ACHN (cell line): Measurements from ENCODE around the gene PLPPR3.

Experiments
- DNase-seq: peaks from one replicate; pipeline ENCODE4 v3.0.0-alpha.2; 2015
- in situ Hi-C: cut with HindIII; loops from 2 replicates; pipeline ENCODE4 v1.10.0; 2017; ENCODE audit warnings: low sequenced_read_pairs, low pct_ligation_motif_present, low pct_unique_long_range_greater_than_20kb

Gene PLPPR3

DNA sequence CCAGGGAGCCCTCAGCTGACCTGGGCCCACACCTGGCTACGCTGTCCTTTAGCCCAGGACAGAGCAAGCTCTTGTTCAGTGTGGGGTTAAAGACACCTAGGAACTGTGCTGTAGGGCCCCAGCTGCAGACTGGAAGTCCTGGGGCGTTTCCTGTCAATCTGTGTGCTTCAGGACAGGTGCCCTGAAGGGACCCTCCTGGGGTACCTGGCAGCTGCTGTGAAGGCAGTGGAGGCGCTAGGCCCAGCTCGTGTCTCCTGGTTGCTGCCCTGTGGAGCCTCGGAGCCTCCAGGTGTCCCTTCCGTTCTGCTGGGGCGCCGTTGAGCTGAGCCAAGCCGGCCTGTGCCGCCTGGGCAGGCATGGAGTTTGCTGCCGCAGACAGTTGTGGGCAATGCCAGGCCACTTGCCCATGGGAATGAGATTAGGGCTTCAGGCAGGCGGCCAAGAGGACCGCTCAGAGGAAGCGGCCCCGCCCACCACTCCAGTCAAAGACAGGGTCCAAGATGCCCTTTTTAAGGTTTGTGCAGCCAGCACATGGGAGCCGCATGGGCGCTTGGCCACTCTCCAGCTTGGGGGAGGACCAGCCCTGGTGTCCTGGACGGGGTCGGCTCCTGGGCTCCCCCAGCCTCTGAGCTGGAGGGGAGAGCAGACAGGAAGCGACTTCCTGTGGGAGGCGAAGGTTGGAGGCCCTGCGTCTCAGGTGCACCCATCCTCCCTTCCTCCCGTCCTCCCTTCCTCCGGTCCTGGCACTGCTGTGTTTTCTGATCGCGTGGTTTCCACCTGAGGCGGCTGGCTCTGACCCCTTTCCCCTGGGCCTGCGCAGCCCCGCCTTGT, 20.5 kb downstream of the PLPPR3 start:
- no peak for DNase-seq
- in situ Hi-C loops, result no loop called here

DNA sequence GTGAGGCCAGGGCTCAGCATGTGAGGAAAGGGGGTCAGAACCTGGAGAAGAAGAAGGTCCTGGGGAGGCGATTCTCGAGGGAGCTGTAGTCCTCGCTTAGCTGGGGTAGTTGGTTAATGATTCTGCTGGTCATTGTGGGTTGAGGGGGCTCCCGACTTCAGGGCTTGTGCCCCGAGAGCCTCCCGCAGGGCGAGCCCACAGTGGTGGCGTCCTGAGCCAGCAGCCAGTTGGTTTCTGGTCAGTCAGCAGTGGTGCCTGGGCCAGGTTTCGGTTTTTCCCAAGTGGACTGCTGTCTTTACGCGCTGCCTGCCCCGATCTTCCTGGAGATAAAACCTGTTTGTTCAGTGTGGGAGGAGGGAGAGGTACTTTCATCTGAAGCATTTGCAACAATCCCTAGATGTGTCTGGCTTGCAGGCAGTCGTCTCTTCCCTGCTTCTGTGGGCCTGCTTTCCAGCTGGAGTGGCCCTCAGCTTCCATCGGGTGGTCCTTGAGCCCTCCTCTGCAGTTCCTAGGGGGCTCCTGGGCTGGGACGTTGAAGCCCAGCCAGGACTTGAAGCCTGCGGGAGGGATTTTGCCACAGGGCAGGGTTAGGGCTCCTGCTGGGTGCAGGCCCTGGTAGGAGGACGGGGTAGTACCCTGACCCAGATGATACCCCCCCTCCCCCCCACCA, 21.3 kb downstream of the PLPPR3 start:
- in situ Hi-C loops, result no loop called here
- DNase-seq, result no peak

DNA sequence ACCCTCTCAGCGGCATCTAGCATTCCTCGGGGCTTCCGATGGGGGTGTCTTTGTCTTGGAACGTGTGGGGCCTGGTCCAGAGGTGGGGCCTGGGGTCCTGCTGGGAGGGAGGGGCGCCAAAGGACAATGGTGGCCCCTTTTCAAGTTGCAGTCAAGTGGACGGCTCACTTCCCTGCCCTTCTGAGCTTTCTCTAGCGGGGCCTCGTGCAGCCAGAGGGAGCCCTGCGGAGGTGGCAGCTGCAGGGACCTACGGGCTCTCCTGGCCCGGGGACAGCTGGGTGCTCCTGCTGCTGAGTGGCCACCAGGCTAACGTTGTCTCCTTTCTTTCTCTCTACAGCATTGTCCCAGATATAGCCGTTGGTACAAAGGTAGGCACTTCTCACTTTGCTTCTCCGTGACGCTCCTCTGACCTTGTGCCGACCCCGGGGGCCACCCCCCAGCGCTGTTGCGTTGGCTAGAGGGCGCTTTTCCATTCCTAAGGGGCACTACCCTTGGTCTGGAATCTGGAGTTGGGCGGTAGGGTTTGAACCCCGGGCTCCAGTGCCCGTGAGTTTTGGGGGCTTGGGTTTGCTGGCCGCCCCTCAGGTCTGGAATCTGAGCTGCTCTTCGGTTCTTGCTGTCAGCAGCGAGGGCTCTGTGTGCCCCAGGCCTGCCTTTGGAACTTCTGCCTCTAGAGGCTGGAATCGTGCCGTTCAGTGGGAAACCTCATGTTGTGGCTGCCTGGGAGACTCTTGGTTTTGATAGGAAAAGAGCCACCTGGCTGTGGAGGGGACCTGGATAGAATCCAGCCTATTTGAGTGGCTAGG, 22.5 kb downstream of the PLPPR3 start:
- in situ Hi-C loops, result no loop called here
- DNase-seq, result peak; percentile 33

DNA sequence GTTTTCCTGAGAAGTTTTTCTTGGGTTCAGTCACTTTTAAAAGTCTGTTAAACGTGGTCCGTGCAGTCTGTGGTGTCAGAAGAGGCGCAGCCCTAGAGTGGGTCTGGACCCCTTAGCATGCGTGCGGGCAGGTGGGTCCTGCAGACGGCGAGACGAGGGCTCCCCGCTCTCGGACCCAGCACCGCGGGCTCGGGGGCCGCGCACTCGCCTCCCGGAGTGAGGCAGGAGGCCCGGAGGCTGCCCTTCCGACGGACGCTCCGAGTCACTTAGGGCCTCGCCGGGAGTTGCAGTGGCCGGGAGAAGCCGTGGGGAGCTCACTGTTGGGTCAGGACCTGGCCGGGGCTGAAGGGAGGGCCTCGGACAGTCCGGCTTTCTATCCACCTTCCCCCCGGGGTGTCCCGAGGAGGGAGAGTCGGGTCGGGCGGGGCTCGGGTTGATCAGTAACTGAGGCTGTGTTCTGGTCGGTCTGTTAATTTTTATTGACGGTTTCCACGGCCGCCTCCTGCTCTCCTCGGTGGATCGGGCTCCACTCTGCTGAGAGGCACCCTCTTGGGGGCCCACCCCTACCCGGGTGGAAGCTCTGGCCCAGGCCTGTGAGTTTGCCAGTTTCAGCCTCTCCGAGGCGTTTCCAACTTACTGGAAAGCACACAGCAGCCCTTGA, 23.2 kb downstream of the PLPPR3 start:
- DNase-seq, result peak; percentile 78
- in situ Hi-C loops, result no loop called here

DNA sequence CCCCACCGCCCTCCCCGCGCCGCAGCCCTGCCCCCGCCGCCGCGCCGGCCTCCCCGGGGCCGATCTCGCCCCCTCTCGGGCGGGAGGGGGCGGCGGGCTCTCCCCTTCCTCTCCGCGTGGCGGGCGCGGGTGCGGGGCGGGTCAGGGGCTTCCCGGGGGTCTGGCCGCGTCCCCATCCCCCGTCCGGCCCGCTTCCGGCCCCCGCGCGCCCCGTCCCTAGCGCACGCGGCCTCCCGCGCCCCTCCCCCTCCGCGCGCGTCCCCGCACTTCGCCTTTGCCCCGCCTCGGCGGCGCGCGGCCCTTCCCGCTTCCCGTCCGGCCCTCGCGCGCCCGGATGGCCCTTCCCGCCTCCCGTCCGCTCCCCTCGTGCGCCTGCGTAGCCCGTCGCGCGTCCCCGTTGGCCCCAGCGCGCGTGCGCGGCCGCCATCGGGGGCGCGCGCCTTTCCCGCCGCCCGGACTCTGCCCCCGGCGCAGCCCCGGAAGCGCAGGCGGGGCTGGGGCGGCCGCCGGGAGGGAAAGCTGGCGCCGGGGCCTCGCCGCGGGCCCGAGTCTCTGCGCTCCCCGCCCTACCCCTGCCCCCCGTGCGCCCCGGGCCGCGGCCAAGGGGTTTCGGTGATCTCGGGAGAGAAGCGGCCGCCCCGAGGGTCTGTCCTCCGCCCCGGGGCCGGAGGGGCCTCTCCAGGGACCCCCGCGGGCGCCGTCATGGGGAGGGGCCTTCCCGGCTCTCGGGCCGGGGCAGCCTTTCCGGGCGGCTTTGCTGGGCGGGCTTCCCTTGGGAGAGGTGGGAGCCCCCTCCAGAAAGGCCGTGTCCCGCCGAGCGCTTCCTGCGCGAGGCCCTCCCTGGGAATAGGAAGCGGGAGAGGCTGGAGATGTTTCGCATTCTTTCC, 24.0 kb downstream of the PLPPR3 start:
- in situ Hi-C loops, result no loop called here
- DNase-seq, result peak; percentile 87

DNA sequence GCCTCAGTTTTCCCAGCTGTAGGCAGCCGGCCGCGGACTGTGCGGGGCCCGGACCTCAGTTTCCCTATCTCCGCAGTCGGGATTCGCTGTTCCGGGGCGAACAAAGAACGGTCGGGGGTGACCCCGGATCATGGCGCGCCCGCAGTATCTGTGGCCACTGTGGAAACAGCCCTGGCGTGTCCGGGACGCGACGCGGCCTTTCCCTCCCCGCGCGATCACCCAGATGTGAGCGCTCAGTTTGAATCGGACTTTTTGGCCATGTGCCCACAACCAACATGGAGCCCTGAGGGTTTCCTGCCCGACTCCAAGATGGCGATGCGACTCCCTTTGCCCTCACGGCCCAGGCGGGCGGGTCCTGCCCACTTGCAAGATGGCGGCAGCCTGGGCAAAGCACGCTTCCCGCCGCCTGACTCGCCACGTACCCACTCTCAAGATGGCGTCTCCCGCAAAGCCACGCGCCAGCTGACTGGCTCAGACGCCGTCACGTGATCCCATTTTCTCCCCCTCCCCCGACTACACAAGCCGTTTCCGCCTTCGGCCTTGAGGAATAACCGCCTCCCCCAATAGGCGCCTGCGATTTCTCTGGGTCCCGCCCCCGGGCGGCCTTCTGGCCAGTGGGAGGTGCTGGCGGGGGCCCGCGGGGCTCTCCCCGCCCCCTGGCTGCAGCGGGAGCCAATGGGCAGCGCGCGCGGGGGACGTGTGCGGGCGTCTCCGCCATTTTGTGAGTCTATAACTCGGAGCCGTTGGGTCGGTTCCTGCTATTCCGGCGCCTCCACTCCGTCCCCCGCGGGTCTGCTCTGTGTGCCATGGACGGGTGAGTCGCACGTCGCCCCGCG, 24.8 kb downstream of the PLPPR3 start, which contains the start of gene PTBP1:
Gene PTBP1, plus strand, starts transcription at position 761 of the 836 bp plus-strand sequence. Its CDS starts 46 bp downstream, at position 807.
- peak; percentile 99 for DNase-seq
- in situ Hi-C loops, result no loop called here

DNA sequence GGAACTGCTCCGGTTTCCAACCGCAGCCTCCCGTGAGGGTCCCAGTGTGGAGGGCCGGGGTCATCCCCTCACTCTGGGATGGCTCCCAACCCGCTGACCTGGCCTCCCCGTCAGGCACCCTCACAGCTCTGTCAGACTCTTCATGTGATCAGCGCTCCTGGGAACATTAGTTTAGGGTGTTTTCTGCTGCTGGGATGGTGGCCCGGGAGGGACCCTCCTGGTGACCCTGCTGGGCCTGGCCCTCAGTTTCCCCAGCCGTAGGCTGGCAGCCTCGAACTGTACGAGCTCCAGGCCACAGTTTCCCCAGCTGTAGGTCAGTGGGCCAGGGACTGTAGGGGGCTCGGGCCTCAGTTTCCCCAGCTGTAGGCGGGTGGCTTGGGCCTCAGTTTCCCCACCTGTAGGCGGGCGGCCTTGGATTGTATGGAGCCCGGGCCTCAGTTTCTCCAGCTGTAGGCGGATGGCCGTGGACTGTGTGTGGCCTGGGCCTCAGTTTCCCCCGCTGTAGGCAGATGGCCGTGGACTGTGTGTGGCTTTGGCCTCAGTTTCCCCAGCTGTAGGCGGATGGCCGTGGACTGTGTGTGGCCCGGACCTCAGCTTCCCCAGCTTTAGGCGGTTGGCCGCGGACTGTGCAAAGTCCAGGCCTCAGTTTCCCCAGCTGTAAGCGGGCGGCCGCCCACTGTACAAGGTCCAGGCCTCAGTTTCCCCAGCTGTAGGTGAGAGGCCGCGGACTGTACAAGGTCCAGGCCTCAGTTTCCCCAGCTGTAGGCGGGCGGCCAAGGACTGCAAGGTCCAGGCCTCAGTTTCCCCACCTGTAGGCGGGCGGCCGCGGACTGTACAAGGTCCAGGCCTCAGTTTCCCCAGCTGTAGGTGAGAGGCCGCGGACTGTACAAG, 25.8 kb downstream of the PLPPR3 start:
- in situ Hi-C loops, result no loop called here
- no peak for DNase-seq

DNA sequence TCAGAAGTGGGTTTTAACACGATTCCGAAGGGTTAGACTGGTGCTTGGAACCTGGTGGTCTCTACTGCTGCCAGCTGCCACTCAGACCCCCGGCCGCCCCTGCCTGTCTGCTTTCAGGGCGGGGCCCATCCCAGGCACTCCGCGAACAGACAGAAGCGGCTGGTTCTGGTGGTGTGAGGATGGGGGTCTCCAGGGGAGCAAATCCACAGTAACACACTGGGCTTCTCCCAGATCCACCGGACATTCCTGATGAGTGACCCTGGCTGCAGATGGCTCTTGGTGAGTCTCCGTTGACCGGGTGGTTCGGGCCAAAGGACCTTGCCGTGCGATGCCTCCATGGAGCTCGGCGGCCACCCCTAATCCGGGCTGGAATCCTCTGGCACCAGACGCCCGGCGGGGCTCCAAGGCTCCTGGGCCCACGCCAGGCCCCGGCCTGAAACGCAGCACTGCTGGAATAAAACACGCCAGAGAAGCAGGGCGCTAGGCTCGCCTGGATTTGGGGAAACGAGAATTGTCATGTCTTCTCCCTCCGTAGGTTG, 26.6 kb downstream of the PLPPR3 start:
- DNase-seq, result no peak
- in situ Hi-C loops, result no loop called here

DNA sequence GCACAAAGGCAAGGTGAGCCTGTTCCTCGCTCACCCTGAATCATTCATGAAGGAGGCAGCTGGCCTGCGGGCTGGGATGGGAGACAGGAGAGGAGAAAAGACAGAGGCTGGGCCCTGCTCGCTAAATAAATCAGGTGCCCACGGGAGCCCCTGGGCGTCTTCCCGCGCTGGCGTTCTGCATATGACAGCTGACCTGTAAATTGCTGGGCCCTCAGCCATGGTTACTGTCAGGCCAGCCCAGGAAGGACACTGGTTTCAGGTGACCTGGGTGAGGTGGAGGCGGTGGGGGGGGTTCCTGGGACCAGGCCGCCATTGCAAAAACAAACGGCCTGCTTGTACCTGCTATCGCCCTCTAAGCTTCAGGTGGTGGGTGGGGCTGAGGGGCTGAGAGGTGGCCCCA, 27.9 kb downstream of the PLPPR3 start:
- in situ Hi-C loops, result no loop called here
- no peak for DNase-seq

DNA sequence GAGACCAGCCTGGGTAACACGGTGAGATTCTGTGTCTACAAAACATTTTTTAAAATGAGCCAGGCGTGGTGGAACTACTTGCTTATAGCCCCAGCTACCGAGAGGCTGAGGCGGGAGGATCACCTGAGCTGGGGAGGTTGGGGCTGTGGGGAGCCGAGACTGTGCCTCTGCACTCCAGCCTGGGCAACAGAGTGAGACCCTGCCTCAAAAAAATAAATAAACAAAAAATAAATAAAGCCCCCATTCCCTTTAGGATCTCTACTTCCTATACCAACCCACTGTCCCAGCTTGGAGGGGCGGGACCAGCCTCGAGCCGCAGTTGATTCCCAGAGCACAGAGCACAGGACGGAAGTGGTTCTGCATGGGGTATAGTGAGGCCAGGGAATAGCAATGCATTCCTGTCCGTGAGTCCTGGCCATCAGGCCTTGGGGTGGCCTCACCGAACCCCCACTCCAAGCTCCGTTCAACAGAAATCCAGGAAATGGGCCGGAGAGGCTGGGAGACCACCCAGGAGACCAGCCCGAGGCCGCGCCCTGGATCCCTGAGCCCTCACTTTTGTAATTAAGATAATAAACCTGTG, 29.4 kb downstream of the PLPPR3 start:
- DNase-seq, result no peak
- in situ Hi-C loops, result no loop called here

DNA sequence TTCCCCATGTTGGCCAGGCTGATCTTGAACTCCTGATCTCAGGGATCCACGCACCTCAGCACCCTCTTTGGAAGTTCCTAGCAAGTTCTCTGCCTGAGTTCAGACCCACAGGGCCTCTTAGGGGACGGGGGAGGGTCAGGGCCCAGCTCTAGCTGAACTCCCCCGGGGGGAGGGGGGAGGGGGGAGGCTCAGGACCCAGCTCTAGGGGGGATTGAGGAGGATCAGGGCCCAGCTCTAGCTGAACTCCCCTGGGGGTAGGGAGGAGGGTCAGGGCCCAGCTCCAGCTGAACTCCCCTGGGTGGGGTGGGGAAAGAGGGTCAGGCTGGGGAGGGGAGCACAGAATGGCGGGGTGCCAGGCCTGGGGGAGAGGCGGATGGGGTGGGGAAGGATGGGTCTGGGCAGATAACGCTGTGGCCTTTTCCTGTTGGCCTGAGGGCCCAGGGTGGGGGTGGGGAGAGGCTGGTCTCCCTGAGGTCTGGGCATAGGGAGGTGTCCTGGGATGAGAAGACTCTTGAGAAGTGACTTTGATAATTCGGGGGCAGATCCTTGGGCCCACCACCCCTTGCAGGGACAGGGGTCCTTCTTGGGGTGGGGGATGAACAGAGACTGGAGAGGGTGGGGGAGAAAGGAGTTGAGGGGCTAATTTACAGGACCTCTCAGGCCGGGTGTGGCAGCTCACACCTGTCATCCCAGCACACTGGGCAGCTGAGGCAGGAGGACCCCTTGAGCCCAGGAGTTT, 30.0 kb downstream of the PLPPR3 start:
- DNase-seq, result no peak
- in situ Hi-C loops, result no loop called here

DNA sequence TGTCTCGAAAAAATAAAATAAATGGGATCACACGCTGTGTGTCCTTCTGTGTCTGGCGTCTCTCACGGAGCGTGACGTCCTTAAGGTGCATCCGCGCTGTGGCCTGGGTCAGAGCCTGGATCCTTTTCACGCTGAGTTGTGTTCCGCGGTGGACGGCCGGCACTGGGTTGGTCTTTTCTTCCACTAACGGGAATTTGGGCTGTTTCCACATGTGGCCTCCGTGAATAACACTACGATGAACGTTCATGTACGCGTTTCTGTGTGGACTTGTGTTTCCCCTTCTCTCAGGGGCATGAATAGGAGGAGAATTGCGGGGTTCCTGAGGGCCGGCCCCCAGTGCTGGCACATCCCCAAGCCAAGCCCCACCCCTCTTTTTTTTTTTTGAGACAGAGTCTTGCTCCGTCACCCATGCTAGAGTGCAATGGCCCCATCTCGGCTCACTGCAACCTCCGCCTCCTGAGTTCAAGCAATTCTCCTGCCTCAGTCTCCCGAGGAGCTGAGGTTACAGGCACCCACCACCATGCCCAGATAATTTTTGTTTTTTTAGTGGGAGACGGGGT, 30.7 kb downstream of the PLPPR3 start:
- in situ Hi-C loops, result no loop called here
- DNase-seq, result no peak

DNA sequence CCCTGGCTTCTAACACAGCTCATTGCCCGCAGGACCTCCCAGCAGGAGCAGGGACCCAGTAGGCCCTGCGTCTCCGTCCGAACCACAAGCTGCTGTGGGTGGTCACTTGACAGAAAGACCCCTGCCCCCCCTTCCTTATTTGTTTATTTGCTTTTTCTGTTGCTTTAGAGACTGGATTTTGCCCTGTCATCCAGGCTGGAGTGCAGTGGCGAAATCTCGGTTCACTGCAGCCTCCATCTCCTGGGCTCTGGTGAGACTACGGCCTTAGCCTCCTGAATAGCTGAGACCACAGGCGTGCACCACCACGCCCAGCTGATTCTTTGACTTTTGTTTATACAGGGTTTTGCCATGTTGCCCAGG, 32.1 kb downstream of the PLPPR3 start:
- in situ Hi-C loops, result no loop called here
- no peak for DNase-seq

DNA sequence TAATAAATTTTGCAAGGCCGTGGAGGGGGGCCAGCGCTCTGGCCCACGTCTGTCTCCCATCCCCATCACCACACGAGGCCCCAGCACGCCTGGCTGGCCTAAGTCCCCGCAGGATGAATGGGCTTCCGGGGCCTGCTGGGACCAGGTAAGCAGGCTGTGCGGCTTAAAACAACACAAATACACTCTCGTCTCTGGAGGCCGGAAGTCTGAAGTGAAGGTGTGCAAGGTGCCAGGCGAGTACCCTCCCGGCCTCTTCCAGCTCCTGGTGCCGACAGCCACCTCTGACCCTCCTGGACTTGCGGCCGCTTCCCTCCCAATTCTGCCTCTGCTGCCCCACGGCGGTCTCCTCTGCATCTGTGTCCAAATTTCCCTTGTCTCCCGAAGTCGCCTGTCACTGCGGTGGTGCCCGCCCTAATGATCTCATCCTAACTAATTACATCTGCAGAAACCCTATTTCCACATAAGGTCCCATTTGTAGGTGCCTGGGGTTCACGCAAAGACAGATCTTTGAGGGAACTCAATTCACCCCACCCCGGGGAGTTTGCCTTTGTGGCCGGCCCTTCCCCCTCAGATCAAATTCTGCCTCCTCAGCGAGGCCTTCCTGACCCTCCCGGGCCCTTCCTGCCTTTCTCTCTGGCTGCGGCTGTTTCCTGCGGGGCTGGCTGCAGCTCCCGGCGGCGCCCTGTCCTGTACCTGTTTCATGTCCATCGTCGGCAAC, 32.6 kb downstream of the PLPPR3 start:
- DNase-seq, result no peak
- in situ Hi-C loops, result no loop called here
